GM18505 (cell line): Measurements from ENCODE around the gene FABP1.

ENCODE experiments used
- ATAC-seq: cut with Tn5 transposase; IDR thresholded peaks from one replicate; pipeline ENCODE4 v1.9.1; 2021; ENCODE audit not compliant: unreplicated experiment
- POLR2A ChIP-seq: IDR thresholded peaks from 4 replicates; pipeline ENCODE4 v1.6.1; 2011; ENCODE audit warnings: borderline replicate concordance; ENCODE audit not compliant: insufficient read depth, insufficient read length; ENCODE audit errors: extremely low read depth

Gene FABP1

GRCh38 chr2:88148929-88149438, 21.1 kb upstream of the FABP1 start:
- TF ChIP-seq POLR2A, result no peak
- no peak for ATAC-seq

GRCh38 chr2:88147145-88147544, 19.3 kb upstream of the FABP1 start:
- no peak for TF ChIP-seq POLR2A
- ATAC-seq, result no peak

DNA sequence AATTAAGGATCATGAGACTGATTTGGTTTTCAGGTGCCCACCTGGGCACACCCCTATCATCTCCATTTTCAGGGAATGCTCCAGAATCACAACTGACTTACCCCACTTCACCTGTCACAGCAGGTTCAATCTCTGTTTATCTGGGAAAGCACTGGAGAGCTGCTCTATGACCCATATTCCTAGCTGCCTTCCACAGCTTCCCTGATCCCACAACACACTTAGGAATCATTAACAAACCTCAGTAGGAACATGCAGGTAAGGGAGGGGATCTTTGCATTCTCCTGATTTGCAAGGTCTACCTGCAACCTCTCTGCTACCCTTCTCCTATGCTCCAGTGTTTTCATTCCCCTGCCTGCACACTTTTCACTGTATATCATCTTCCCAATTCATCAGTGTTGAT, 18.7 kb upstream of the FABP1 start:
- TF ChIP-seq POLR2A, result no peak
- no peak for ATAC-seq

- no peak for TF ChIP-seq POLR2A
- ATAC-seq, result no peak
Measured at GRCh38 chr2:88144914-88145497, 17.1 kb upstream of the FABP1 start.

DNA sequence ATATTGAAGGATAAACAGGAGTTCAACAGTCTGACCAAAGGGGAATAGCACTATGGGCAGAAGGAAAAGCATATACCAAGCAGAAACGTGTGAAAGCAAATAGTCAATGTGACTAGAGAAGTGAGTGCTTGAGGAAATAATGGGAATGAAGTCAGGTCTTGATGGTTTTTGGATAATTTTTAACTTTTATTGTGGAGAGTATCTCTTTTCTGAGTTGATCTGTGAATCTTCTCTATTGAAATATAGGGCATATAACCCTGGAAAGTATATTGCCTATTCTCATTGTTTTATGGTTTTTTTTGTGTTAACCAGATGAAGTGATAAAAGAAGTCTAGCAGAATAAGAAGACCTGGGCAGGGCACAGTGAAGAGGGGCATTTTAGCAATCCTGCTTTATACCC, 16.4 kb upstream of the FABP1 start:
- TF ChIP-seq POLR2A, result no peak
- ATAC-seq, result no peak

DNA sequence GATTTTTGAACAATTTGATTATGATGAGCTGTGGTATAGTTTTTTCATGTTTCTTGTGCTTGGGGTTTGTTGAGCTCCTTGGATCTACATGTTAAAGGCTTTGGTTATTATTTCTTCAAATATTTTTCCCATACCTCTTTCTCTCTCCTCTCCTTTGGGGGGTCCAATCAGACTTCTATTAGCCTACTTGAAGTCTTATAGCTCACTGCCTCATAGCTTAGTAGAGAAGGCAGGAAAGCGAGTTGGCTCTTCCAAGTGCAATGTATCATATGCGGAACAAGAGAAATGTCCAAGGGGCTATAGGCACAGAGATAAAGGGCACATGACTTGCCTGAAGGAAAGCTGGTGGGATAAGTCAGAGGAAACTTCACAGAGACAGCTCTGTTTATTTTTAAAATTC, 14.1 kb upstream of the FABP1 start:
- no peak for ATAC-seq
- TF ChIP-seq POLR2A, result no peak

GRCh38 chr2:88139804-88140203, 11.9 kb upstream of the FABP1 start:
- no peak for TF ChIP-seq POLR2A
- no peak for ATAC-seq

DNA sequence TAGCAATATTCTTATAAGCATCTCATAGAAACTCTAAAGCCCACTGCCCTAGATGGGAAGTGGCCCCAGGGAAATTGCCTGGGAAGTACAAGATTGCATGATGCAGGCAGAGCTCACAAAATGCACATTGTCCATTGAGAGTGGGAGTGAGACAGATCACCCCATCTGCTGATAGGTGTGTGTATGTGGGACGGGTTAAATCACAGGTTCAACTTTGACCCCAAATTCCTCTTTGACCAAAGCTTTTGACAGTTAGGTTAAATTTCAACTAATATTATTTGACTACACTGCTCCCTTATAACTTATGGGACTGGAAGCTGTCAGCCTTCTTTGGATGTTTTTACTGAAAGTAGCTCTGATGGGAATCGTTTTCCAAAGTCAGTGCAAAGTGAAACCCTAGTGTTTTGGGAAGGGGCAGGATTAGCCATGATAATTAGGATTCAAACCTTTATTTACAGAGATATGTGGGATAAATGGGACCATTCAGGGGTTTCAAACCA, 11.4 kb upstream of the FABP1 start:
- no peak for TF ChIP-seq POLR2A
- no peak for ATAC-seq

DNA sequence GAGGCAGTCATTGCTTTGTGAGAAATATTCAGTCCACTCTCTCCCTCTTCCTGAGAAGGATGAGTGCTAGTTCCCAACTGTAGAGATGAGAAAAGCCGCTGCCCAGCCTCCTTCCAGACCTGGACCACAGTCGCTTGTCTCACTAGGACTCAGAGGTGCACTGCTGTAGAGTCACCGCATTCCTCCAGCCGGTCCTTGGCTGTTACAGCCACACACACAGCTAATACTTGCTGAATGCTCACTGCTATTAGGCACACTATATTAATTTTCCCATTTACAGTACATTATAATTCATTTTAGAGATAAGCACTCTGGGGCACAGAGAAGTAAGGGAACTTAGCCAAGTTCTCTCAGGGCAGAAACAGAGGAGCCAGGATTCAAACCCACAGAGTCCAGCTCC, 10.0 kb upstream of the FABP1 start:
- no peak for TF ChIP-seq POLR2A

DNA sequence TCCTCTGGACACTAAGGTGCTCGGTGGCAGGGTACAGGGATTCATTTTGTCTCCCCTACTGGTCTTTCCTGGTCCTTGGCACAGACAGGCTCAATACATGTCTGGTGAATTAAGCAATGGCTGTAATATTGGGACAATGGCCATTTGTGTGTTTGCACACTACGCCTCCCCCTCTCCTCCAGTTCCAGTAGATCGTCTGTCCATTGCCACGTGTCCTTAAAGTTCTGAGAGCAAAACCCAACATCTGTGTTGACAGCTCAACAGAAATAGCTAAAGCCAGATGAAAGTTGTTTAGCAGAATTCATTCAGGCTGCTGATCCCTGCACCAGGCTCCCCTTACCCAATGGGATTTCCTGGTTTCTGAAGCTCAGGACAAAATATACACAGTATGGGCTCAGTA, 9.0 kb upstream of the FABP1 start:
- no peak for TF ChIP-seq POLR2A

More for the DNA sequence above, 10.0 kb upstream of the FABP1 start:
- no peak for ATAC-seq

GRCh38 chr2:88133875-88134274, 6.0 kb upstream of the FABP1 start:
- no peak for TF ChIP-seq POLR2A
- no peak for ATAC-seq

More for the DNA sequence above, 9.0 kb upstream of the FABP1 start:
- no peak for ATAC-seq

DNA sequence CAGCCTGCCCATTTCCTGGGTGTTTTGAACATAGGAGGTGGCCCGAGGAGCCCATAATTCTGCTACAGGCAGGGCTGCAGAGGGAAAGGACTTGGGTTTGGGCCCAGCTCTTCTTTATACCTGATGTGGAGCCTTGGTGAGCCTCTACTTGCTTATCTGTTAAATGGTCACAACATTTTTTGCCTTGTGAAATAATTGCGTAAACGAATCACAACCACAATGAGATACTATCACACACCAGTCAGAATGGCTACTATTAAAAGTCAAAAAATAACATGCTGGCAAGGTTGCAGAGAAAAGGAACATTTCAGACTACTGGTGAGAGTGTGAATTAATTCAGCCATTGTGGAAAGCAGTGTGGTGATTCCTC, 4.1 kb upstream of the FABP1 start:
- TF ChIP-seq POLR2A, result no peak
- no peak for ATAC-seq

DNA sequence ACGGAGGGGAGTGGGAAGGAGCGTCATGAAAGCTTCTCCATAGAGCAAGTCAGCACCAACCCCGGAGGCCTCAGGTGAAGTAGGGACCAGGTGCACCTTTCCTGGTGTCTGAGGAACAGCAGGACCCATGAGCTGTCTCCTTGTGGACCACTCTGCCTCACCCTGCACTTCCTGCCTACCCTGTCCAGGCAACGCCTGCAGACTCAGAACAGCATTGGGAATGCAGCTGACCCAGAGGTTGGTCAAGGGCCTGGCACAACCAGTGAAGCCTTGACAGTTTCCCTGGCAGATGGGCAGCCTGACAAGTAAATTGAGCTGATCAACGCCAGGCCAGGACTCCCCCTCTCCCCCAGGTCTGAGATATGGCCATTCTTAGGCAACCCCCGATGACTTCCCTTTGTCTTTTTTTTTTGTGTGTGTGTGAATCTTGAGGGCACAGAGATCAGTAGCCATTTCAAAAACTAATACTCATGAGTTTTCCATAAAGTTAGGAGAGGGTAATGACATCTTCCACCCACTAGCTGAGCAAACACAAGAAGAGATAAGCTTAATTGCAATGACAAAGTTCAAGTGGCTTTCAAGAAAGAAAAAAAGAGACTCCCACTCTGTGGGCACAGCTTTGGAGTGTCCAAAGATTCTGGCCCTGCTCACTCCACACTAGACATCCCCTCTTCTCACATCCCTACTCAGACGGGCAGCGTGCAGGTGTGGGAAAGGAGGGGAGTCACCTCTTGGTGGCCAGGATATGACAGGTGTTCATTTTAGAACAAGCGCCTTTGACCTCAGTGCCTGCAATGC, 3.5 kb upstream of the FABP1 start:
- ATAC-seq, result no peak
- no peak for TF ChIP-seq POLR2A
